Measurements from ENCODE around the gene IKZF2. TPM values are rescaled to one million over a fixed set of nuclear protein-coding genes. Genes with fewer than 3 reads are reported as not detected.

The IKZF2 gene
- total RNA-seq, 1 experiment from 2014 or later = 1.6 TPM

- BruUV-seq (replicated peaks) = no TSS peak
- POLR2A ChIA-PET = no interaction called here
These were observed 149.0 kb downstream of the IKZF2 start for GRCh38 chr2:213002383-213002782.

More at GRCh38 chr2:213002383-213002782, 149.0 kb downstream of the IKZF2 start:
- H3K36me3 ChIP-seq (ENCODE audit: control insufficient read depth in 1 of 2, insufficient read depth in 2 of 2, low read length in 2 of 2) = no peaks in the 10 kb centered on the region
- ChIA-PET RAD21 (ENCODE audit: low non-redundant PET in 1 of 2, low total read pairs in 2 of 2, uncharacterized antibody in 2 of 2, unreplicated experiment in 2 of 2) (no interaction called here), CTCF (no interaction called here)
- no peak overlapping the region for H2AFZ ChIP-seq (ENCODE audit: low read depth, low read length, poor library complexity, severe bottlenecking)
- no peak overlapping the region for H3K27ac ChIP-seq (ENCODE audit: low read depth, low read length)
- no peaks in the 10 kb centered on the region for H4K20me1 ChIP-seq (ENCODE audit: insufficient read depth)
- H3K79me2 ChIP-seq (ENCODE audit: insufficient read depth, low read length) = no peaks in the 10 kb centered on the region
- H3K9me3 ChIP-seq (ENCODE audit: control insufficient read depth in 1 of 2, insufficient read depth in 1 of 2, low read depth in 1 of 2, low read length in 2 of 2) = no peaks in the 10 kb centered on the region
- no peaks in the 10 kb centered on the region for H3K9me2 ChIP-seq (ENCODE audit: insufficient read depth)
- H3K4me2 ChIP-seq (ENCODE audit: low read length) = no peak overlapping the region
- H3K4me3 ChIP-seq (replicated peaks in 1 of 2; ENCODE audit: low read depth in 1 of 2, low read length in 2 of 2) = no peak overlapping the region
- no peak overlapping the region for H3K9ac ChIP-seq (ENCODE audit: low read length)
- no peaks in the 10 kb centered on the region for H3K27me3 ChIP-seq (ENCODE audit: insufficient read depth, low read length)
- TF ChIP-seq EZH2phosphoT487 (IDR thresholded peaks at IDR 0.05; ENCODE audit: borderline replicate concordance) = no peak
- no peak for TF ChIP-seq POLR2AphosphoS5 (IDR thresholded peaks at IDR 0.05; ENCODE audit: low read depth, low read length)
- no peak for TF ChIP-seq TCF7L2 (IDR thresholded peaks at IDR 0.05; ENCODE audit: borderline replicate concordance, extremely low read depth, insufficient read depth, insufficient read length)
- TF ChIP-seq REST (IDR thresholded peaks at IDR 0.05; ENCODE audit: low read depth) = no peak
- no peak for TF ChIP-seq SP1 (IDR thresholded peaks at IDR 0.05; ENCODE audit: low read depth)
- no peak for TF ChIP-seq YY1 (IDR thresholded peaks at IDR 0.05; ENCODE audit: extremely low read depth, insufficient replicate concordance, low read depth, low read length)
- TF ChIP-seq, protein P1, sequence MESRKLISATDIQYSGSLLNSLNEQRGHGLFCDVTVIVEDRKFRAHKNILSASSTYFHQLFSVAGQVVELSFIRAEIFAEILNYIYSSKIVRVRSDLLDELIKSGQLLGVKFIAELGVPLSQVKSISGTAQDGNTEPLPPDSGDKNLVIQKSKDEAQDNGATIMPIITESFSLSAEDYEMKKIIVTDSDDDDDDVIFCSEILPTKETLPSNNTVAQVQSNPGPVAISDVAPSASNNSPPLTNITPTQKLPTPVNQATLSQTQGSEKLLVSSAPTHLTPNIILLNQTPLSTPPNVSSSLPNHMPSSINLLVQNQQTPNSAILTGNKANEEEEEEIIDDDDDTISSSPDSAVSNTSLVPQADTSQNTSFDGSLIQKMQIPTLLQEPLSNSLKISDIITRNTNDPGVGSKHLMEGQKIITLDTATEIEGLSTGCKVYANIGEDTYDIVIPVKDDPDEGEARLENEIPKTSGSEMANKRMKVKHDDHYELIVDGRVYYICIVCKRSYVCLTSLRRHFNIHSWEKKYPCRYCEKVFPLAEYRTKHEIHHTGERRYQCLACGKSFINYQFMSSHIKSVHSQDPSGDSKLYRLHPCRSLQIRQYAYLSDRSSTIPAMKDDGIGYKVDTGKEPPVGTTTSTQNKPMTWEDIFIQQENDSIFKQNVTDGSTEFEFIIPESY (IDR thresholded peaks at IDR 0.05; ENCODE audit: extremely low read depth, insufficient replicate concordance, low read length) = no peak
- no peak for TF ChIP-seq JUND (IDR thresholded peaks at IDR 0.05)
- TF ChIP-seq ZFX (IDR thresholded peaks at IDR 0.05) = no peak
- TF ChIP-seq ELF1 (IDR thresholded peaks at IDR 0.05; ENCODE audit: borderline replicate concordance, low read depth) = no peak
- no peak for TF ChIP-seq CBX3 (IDR thresholded peaks at IDR 0.05; ENCODE audit: low read depth)
- TF ChIP-seq CTCF (IDR thresholded peaks at IDR 0.05 in 2 of 3, conservative IDR thresholded peaks at IDR 0.05 in 1 of 3; ENCODE audit: borderline replicate concordance in 1 of 3, insufficient read depth in 1 of 3, low read depth in 2 of 3, low read length in 2 of 3) = no peak
- TF ChIP-seq MAX (IDR thresholded peaks at IDR 0.05) = no peak
- no peak for TF ChIP-seq FOSL1 (IDR thresholded peaks at IDR 0.05; ENCODE audit: low read depth)
- no peak for TF ChIP-seq SIN3A (IDR thresholded peaks at IDR 0.05; ENCODE audit: low read depth)
- TF ChIP-seq, protein P2, sequence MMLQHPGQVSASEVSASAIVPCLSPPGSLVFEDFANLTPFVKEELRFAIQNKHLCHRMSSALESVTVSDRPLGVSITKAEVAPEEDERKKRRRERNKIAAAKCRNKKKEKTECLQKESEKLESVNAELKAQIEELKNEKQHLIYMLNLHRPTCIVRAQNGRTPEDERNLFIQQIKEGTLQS (IDR thresholded peaks at IDR 0.05) = no peak
- no peak for TF ChIP-seq EGR1 (IDR thresholded peaks at IDR 0.05; ENCODE audit: low read depth)
- TF ChIP-seq EZH2 (IDR thresholded peaks at IDR 0.05) = no peak
- DNase-seq (ENCODE audit: low read depth, low spot score) (no peak), ATAC-seq (no peak)
- intact Hi-C loops (cut with micrococcal nuclease) = no loop called here
- H3K4me1 ChIP-seq (ENCODE audit: control insufficient read depth in 1 of 2, insufficient read depth in 2 of 2, low read length in 2 of 2) = no peaks in the 10 kb centered on the region
